ENCODE results near the gene C16orf96. TPM values are rescaled to one million over a fixed set of nuclear protein-coding genes. Genes with fewer than 3 reads are reported as not detected.

C16orf96 gene
- total and polyA plus RNA-seq, 2 of the 13 experiments (the other 11 are each of a cell fraction or from before 2014, with no cell fraction given): 0.03 TPM; not detected in 1

- TF ChIP-seq ZNF687 (CRISPR knock-in tag; IDR thresholded peaks at IDR 0.05) (peak; percentile 87), ZNF691 (CRISPR knock-in tag; IDR thresholded peaks at IDR 0.05; ENCODE audit: borderline replicate concordance, low read depth) (peak; percentile 26; the same call in 1 of the 2 replicates), MED8 (CRISPR knock-in tag; IDR thresholded peaks at IDR 0.05; ENCODE audit: insufficient replicate concordance) (peak; percentile 49), POLR2AphosphoS5 (IDR thresholded peaks at IDR 0.05; ENCODE audit: low read depth, low read length) (peak; percentile 41; the same call in 1 of the 2 replicates), ZNF12 (CRISPR knock-in tag; IDR thresholded peaks at IDR 0.05) (no peak), U2AF2 (IDR thresholded peaks at IDR 0.05; ENCODE audit: low read depth, low read length) (no peak), ATF3 (CRISPR knock-in tag; IDR thresholded peaks at IDR 0.05) (no peak), PCBP1 (IDR thresholded peaks at IDR 0.05; ENCODE audit: borderline replicate concordance, low read depth, low read length) (no peak), ZMAT3 (CRISPR knock-in tag; conservative IDR thresholded peaks at IDR 0.05) (no peak; the same call in 1 of the 2 replicates), ZBTB38 (CRISPR knock-in tag; IDR thresholded peaks at IDR 0.05) (no peak), SMAD9 (CRISPR knock-in tag; IDR thresholded peaks at IDR 0.05) (no peak), ATF7 (IDR thresholded peaks at IDR 0.05) (peak; percentile 62), ATF7 (CRISPR knock-in tag; IDR thresholded peaks at IDR 0.05) (no peak), ZNF746 (CRISPR knock-in tag; IDR thresholded peaks at IDR 0.05) (no peak)
- TF ChIP-seq, protein P1, sequence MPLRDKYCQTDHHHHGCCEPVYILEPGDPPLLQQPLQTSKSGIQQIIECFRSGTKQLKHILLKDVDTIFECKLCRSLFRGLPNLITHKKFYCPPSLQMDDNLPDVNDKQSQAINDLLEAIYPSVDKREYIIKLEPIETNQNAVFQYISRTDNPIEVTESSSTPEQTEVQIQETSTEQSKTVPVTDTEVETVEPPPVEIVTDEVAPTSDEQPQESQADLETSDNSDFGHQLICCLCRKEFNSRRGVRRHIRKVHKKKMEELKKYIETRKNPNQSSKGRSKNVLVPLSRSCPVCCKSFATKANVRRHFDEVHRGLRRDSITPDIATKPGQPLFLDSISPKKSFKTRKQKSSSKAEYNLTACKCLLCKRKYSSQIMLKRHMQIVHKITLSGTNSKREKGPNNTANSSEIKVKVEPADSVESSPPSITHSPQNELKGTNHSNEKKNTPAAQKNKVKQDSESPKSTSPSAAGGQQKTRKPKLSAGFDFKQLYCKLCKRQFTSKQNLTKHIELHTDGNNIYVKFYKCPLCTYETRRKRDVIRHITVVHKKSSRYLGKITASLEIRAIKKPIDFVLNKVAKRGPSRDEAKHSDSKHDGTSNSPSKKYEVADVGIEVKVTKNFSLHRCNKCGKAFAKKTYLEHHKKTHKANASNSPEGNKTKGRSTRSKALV (CRISPR knock-in tag; IDR thresholded peaks at IDR 0.05): no peak
- TF ChIP-seq, protein P2, sequence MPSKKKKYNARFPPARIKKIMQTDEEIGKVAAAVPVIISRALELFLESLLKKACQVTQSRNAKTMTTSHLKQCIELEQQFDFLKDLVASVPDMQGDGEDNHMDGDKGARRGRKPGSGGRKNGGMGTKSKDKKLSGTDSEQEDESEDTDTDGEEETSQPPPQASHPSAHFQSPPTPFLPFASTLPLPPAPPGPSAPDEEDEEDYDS (CRISPR knock-in tag; IDR thresholded peaks at IDR 0.05): peak; percentile 33; the same call in 1 of the 2 replicates
- TF ChIP-seq, protein P3, sequence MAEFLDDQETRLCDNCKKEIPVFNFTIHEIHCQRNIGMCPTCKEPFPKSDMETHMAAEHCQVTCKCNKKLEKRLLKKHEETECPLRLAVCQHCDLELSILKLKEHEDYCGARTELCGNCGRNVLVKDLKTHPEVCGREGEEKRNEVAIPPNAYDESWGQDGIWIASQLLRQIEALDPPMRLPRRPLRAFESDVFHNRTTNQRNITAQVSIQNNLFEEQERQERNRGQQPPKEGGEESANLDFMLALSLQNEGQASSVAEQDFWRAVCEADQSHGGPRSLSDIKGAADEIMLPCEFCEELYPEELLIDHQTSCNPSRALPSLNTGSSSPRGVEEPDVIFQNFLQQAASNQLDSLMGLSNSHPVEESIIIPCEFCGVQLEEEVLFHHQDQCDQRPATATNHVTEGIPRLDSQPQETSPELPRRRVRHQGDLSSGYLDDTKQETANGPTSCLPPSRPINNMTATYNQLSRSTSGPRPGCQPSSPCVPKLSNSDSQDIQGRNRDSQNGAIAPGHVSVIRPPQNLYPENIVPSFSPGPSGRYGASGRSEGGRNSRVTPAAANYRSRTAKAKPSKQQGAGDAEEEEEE (CRISPR knock-in tag; IDR thresholded peaks at IDR 0.05; ENCODE audit: borderline replicate concordance): no peak
These were observed 68.1 kb downstream of the C16orf96 start, which contains the start of gene MGRN1 (continued) for GRCh38 chr16:4624015-4624826.

Data from HepG2 (cell line).